ENCODE results near the gene CD59. TPM values are rescaled to one million over a fixed set of nuclear protein-coding genes. Genes with fewer than 3 reads are reported as not detected.
"Not testable (repeated sequence)": the region's sequence is repeated elsewhere in the genome, so short reads cannot be mapped to it uniquely, and the experiment has no call there.

The CD59 gene
- total RNA-seq, 2 experiments from 2014 or later, result 26.4 to 27.4 TPM

DNA sequence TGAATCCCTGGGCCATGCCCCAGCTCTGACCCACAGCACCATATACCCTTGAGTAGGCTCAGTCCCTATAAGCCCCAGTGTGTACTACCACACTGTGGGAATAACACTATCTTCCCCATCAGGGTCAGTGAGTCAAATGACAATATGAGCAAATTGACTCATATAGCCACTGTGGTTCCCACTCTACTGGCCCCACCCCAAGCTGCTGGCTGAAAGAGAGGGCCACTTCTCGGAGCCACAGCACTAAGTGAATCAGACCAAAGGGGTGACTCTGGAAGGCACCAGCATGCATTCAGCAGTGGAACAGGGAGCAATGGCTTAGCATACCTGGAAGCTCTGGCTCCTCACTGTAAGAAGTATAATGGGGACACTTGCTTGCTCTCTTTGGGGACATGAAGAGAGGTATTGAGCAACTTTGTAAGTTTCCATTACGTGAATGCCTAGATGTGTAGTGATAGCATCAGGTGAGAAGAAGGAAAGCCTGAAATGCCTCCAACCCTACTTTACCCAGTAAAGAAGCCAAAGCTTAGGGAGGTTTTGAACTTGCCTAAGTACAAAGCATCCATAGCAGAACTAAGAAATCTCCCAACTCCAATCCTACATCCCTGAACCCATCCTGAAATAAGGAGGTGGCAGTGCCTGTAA is 13.5 kb downstream of the CD59 start:
- ChIA-PET POLR2A (interaction anchor here (0.5 to 0.9 kb wide), 4 partner anchors 9 to 525 kb away, joined by 3 to 8 read pairs (median 3); partner anchors contain the start of gene CD59), CTCF (interaction anchor here (0.5 to 1.6 kb wide), 2 partner anchors 20 to 451 kb away, joined by 3 to 5 read pairs; no protein-coding TSS in a partner anchor)

DNA sequence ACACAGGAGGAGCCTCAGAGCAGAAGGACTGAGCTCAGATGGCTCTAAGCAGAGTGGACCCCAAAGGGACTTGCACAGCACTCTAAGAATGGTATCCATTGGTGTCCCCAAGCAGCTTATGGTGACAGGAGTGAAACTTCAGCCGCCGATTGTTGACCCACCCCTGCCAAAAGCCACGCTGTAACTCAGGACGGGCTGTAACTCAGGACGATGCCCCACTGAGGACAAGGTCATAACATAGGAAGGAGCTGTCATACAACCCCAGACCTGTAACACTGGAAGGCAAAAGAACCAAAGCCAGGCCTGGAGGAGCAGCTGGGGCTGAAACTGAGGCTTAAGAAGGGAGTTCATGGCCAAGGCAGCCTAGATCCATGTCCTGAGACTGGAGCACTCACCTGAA is 14.2 kb downstream of the CD59 start:
- ChIA-PET POLR2A (interaction anchor here (0.5 kb wide), 1 partner anchor 14 kb away, joined by 3 read pairs; the partner anchor contains the start of gene CD59), CTCF (interaction anchor here (0.5 to 1.6 kb wide), 3 partner anchors 21 to 452 kb away, joined by 3 to 5 read pairs (median 3); no protein-coding TSS in a partner anchor)

- ChIA-PET POLR2A (no interaction called here), CTCF (interaction anchor here (0.5 to 1.6 kb wide), 2 partner anchors 21 to 375 kb away, joined by 3 to 5 read pairs; no protein-coding TSS in a partner anchor)
These were observed 14.8 kb downstream of the CD59 start for GRCh38 chr11:33721426-33721825.

DNA sequence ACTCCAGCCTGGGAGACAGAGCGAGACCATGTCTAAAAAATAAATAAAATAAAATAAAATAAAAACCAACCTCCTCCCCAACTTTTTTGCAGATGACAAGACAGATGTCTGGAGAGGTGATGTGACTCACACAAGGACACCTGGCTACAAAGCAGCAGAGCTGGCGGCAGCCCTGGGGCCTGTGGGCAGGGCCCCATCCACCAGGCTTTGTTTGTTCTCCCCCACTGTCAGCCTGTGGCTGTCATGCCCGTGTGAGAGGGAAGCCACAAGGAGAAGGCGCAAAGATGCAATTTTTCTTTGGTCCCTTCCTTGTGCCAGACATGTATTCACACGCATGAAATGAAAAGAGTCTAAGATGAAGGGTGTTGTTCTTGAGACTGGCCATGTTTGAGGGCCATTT is 16.6 kb downstream of the CD59 start:
- ChIA-PET POLR2A (no interaction called here), CTCF (no interaction called here)

GRCh38 chr11:33718440-33718839 is 17.8 kb downstream of the CD59 start:
- ChIA-PET POLR2A (no interaction called here), CTCF (interaction anchor here (2.0 kb wide), 1 partner anchor 24 kb away, joined by 7 read pairs; no protein-coding TSS in a partner anchor)

DNA sequence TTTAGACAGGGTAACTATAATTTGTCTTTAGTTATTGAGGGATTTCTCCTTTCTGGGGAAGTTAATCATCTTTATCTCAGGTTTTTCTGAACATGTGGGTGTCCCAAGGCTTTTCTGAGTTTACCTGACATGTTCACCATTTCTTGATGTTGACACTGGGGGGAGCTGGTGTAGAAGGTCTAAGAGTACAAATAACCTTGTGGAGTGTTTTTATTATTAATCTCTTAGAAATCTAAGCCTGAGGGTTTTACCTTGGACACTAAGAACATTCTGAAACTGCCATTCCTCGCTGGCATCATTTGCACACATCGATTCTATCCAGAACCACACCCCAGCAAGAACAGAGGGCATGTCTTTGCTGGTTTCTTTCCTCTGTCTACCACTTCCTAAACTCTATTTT is 20.0 kb downstream of the CD59 start:
- POLR2A ChIA-PET, result no interaction called here

DNA sequence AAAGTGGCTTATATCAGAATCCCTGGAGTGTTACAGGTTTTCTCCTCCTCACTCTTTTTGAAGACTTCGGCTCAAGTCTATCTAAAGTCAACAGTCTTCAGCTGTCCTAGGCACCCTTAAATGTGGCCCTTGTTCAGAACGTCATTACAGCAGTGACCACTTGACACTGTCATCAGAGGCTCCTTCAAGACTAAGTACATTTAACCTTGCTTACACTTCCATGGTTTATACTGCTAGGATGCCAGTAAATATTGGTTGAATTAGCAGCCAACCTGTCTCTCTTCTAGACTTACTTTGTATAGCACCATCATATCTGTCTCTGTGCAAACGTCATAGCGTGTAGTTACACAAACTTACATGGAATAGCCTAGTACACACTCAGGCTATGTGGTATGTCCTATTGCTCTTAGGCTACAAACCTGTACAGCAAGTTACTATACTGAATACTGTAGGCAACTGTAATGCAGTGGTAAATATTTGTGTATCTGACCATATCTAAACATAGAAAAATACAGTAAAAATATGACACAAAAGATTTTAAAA is 22.3 kb downstream of the CD59 start:
- ChIA-PET POLR2A (no interaction called here), CTCF (interaction anchor here (0.7 kb wide), 1 partner anchor 25 kb away, joined by 5 read pairs; no protein-coding TSS in a partner anchor)

More for the DNA sequence above, 20.0 kb downstream of the CD59 start:
- CTCF ChIA-PET, result interaction anchor here (1.5 to 1.7 kb wide), 3 partner anchors 15 to 26 kb away, joined by 3 to 11 read pairs (median 4); no protein-coding TSS in a partner anchor

DNA sequence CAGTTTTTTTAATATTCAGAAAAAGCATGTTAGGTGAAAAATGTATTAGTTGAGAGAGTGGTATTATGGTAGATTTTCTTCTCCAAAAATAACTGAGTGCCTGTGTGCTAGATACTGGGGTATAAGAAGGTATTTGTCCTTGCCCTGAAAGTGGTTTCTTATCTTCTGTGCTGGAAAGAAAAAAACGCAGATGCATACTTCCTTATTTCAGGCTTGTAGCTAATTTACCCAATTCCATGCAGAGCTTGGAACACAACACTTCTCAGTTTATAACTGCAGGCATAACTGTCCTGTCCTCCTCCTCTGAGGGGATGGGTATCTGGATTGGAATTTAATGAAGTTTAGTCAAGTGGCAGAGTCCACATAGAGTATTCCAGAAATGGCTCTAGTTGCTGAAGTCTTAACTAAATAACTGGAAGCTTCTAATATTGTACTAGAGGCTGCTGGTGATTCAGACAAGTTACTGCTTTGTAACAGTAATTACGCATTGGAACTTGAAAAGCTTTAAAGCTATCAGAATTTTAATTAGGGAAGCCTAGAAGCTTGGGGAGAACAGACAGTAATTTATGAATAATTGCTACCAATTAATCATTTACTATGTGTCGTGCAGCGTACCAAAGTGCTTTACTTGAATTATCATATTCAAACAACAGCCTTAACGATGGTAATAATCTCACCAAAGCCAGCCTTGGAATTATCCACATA is 22.9 kb downstream of the CD59 start:
- POLR2A ChIA-PET, result no interaction called here
- CTCF ChIA-PET, result no interaction called here

- POLR2A ChIA-PET, result no interaction called here
- CTCF ChIA-PET, result no interaction called here
These were observed 23.8 kb downstream of the CD59 start for GRCh38 chr11:33712436-33712835.

- POLR2A ChIA-PET, result no interaction called here
- CTCF ChIA-PET, result no interaction called here
These were observed 26.8 kb downstream of the CD59 start for GRCh38 chr11:33709466-33709865.

- POLR2A ChIA-PET, result no interaction called here
- CTCF ChIA-PET, result no interaction called here
These were observed 27.2 kb downstream of the CD59 start for GRCh38 chr11:33708985-33709384.

DNA sequence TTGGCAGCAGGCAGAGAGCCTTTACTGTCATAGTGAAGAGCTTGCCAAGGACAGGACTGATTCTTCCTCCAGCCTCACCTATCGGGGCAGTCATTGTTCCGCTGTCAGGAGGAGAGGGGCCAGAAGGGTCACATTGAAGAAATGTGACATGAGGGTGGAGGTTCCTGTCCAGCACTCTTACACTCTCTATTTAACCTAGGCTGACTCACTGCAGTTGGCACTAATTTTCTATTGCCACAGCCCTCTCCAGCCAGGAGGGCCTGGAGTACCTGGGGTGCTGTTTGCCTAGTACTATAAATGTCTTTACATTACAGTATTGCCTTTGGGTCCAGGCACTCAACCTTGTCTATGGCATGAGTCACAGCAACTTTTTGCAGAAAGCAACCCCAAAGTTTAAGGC is 28.4 kb downstream of the CD59 start:
- POLR2A ChIA-PET, result interaction anchor here (0.7 kb wide), 1 partner anchor 62 kb away, joined by 8 read pairs; no protein-coding TSS in a partner anchor
- CTCF ChIA-PET, result not testable (repeated sequence)

DNA sequence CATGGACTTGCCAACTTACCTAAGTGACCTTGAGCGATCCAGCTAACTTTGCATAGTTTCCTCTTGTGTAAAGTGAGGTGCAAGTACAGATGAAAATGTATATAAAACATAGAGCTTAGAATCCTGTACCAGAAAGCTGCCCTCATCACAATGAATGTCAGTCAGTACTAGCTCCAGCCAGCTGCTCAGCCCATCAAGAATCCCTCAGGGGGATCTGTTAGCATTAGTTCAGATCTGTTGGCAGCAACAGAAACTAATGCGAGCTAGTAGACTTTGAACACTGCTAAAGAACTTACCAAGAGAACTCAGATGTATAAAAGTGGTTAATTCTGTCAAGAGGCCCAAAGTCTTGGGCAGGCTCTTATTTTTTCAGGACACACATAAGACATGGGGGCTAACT is 29.3 kb downstream of the CD59 start:
- CTCF ChIA-PET, result interaction anchor here (1.1 kb wide), 1 partner anchor 36 kb away, joined by 4 read pairs; no protein-coding TSS in a partner anchor
- POLR2A ChIA-PET, result no interaction called here

- POLR2A ChIA-PET, result no interaction called here
These were observed 29.7 kb downstream of the CD59 start for GRCh38 chr11:33706546-33706945.

GRCh38 chr11:33704240-33705002 is 31.8 kb downstream of the CD59 start:
- ChIA-PET CTCF (no interaction called here), POLR2A (no interaction called here)

More at GRCh38 chr11:33706546-33706945, 29.7 kb downstream of the CD59 start:
- CTCF ChIA-PET, result interaction anchor here (1.1 kb wide), 1 partner anchor 36 kb away, joined by 4 read pairs; no protein-coding TSS in a partner anchor

DNA sequence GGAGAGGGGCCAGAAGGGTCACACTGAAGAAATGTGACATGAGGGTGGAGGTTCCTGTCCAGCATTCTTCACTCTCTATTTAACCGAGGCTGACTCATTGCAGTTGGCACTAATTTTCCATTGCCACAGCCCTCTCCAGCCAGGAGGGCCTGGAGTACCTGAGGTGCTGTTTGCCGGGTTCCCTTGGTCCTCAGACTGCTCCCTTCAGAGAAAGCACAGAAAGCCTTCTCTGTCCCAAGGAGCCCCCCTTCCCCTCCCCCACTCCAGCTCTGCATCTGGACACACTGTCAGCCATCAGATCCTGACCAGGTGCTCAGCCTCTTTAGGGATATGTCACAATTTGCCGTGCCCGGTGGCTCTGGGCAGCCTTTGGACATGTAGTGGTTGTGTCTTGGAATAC is 32.4 kb downstream of the CD59 start:
- ChIA-PET POLR2A (no interaction called here), CTCF (no interaction called here)

GRCh38 chr11:33703234-33703633 is 33.0 kb downstream of the CD59 start:
- CTCF ChIA-PET, result no interaction called here
- POLR2A ChIA-PET, result no interaction called here

DNA sequence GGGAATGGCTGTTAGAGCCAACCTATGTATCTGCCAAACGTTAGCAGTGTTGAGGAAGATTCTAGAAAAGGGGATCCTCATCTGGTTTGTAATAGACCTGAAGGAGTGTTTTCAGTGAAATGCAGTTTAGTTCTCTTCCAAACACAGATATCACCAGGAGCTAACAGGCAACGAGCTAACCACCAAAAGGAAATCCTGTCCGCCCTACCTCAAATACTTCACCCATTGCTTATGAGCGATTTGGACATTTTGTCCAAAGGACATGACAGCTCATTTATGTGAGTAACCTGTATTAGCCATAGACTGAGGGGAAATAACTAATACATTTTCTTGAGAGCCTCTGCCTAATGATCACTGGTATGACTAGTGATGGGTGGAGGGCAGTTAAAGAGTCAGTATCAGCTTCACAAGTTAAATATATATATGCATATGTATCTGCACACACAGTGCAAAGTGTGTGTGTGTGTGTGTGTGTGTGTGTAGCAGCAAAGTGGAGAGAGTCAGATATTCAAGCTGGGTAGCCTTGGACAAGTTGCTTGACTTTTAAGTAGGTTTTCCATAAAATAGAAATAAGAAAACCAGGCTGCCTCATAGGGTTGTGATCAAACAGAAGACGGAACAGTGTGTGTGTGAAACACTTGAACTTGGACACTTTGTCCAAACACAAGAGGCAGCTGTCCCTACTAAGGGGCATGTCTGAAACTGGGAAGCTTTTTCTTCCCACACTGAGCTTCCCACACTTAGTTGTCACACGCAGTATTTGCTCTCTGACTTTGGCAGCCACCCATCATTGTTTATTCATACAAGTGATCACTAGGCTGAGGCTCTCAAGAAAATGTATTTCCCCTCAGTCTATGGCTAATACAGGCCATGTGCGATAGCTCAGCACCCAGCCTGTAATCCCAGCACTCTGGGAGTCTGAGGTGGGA is 34.7 kb downstream of the CD59 start:
- ChIA-PET POLR2A (interaction anchor here (0.6 to 0.8 kb wide), 2 partner anchors 41 to 1217 kb away, joined by 3 read pairs; no protein-coding TSS in a partner anchor), CTCF (interaction anchor here (1.1 kb wide), 1 partner anchor 14 kb away, joined by 4 read pairs; no protein-coding TSS in a partner anchor)
